Measurements from ENCODE around the gene PLEKHJ1. TPM values are rescaled to one million over a fixed set of nuclear protein-coding genes. Genes with fewer than 3 reads are reported as not detected.

The PLEKHJ1 gene
- total and polyA plus RNA-seq, 9 of the 15 experiments (the other 6 are each of a cell fraction or from before 2014, with no cell fraction given): 1.5 to 188 (median 63.9) TPM

- TF ChIP-seq PRDM10 (IDR thresholded peaks at IDR 0.05; ENCODE audit: partially characterized antibody) (no peak), MLLT1 (IDR thresholded peaks at IDR 0.05) (peak; percentile 89 to 90), PURB (CRISPR knock-in tag; IDR thresholded peaks at IDR 0.05; ENCODE audit: low read depth) (no peak), ZNF311 (CRISPR knock-in tag; IDR thresholded peaks at IDR 0.05) (no peak), ZKSCAN1 (IDR thresholded peaks at IDR 0.05; ENCODE audit: low read depth, low read length) (no peak), ZBTB34 (CRISPR knock-in tag; IDR thresholded peaks at IDR 0.05) (no peak), ZC3H8 (IDR thresholded peaks at IDR 0.05) (no peak), ZBTB17 (CRISPR knock-in tag; IDR thresholded peaks at IDR 0.05) (peak; percentile 39; the same call in 1 of the 2 replicates), MIER1 (IDR thresholded peaks at IDR 0.05; ENCODE audit: low read depth) (peak; percentile 50; the same call in 1 of the 2 replicates), ELK3 (CRISPR knock-in tag; IDR thresholded peaks at IDR 0.05) (no peak), ZBTB33 (CRISPR knock-in tag; IDR thresholded peaks at IDR 0.05) (peak; percentile 57; the same call in 1 of the 2 replicates), XRCC4 (IDR thresholded peaks at IDR 0.05; ENCODE audit: extremely low read depth, insufficient read depth, insufficient read length) (no peak), ZBTB43 (CRISPR knock-in tag; IDR thresholded peaks at IDR 0.05) (peak; percentile 79; the same call in 1 of the 2 replicates), TAF15 (IDR thresholded peaks at IDR 0.05; ENCODE audit: low read depth, low read length) (no peak), PCBP1 (IDR thresholded peaks at IDR 0.05; ENCODE audit: low read depth, low read length, poor library complexity, severe bottlenecking) (peak; percentile 97)
Observed at GRCh38 chr19:2269244-2270156, 33.4 kb upstream of the PLEKHJ1 start (continued).

All from K562 (cell line).